CD14-positive monocyte (primary cell): ENCODE results near the gene PARP16. TPM values are rescaled to one million over a fixed set of nuclear protein-coding genes. Genes with fewer than 3 reads are reported as not detected.

Source experiments
- DNase-seq, 3 donors: peaks; one replicate each; pipeline ENCODE4 v3.0.0-alpha.2; 2011 to 2022
- H2AFZ ChIP-seq: 2 replicates; pipeline ENCODE4 v1.6.0; 2012; ENCODE audit warnings: mild to moderate bottlenecking, low read depth, low read length, inconsistent platforms; ENCODE audit not compliant: insufficient read depth, poor library complexity, severe bottlenecking
- H3K27ac ChIP-seq, 2 donors: 1 replicate in 1 of 2; 2 replicates in 1 of 2; pipeline ENCODE4 v1.5.1; 2012 to 2013; ENCODE audit warnings: low read length in 2 of 2, control low read depth in 1 of 2, inconsistent platforms in 1 of 2, low read depth in 1 of 2, mild to moderate bottlenecking in 1 of 2
- H3K27me3 ChIP-seq, 2 donors: one replicate each; pipeline versions ENCODE4 v1.6.0 to v1.6.1; 2011 to 2013; ENCODE audit warnings: low read length in 2 of 2; ENCODE audit not compliant: control insufficient read depth in 2 of 2, insufficient read depth in 2 of 2
- H3K36me3 ChIP-seq, 2 donors: replicated peaks in 1 of 2; 1 replicate in 1 of 2; 2 replicates in 1 of 2; pipeline versions ENCODE4 v1.5.1 to v1.6.1; 2012 to 2013; ENCODE audit warnings: low read length in 2 of 2, control low read depth in 1 of 2, inconsistent platforms in 1 of 2, mild to moderate bottlenecking in 1 of 2; ENCODE audit not compliant: insufficient read depth in 2 of 2, control insufficient read depth in 1 of 2
- H3K4me1 ChIP-seq, 2 donors: 1 replicate in 1 of 2; 2 replicates in 1 of 2; pipeline versions ENCODE4 v1.5.1 to v1.6.1; 2012 to 2013; ENCODE audit warnings: low read length in 2 of 2, control low read depth in 1 of 2, inconsistent platforms in 1 of 2, mild to moderate bottlenecking in 1 of 2, moderate library complexity in 1 of 2; ENCODE audit not compliant: insufficient read depth in 2 of 2, control insufficient read depth in 1 of 2
- H3K4me2 ChIP-seq: replicated peaks from 2 replicates; pipeline ENCODE3; 2012; ENCODE audit warnings: low read length, moderate library complexity, mild to moderate bottlenecking; ENCODE audit not compliant: poor library complexity, severe bottlenecking; ENCODE audit errors: extremely low read depth
- H3K4me3 ChIP-seq, 3 experiments: fragments of 200-600 bp in 1 of 3; sonication (generic) in 1 of 3; replicated peaks in 1 of 3; 1 replicate in 2 of 3; 2 replicates in 1 of 3; pipeline ENCODE4 v1.5.1; 2011 to 2013; ENCODE audit warnings: low read length in 3 of 3, mild to moderate bottlenecking in 3 of 3, control low read depth in 2 of 3, low read depth in 2 of 3, inconsistent platforms in 1 of 3, moderate library complexity in 1 of 3
- H3K79me2 ChIP-seq: 2 replicates; pipeline ENCODE4 v1.6.0; 2012; ENCODE audit warnings: mild to moderate bottlenecking, control low read depth, inconsistent platforms, low read length, moderate library complexity; ENCODE audit not compliant: insufficient read depth
- H3K9ac ChIP-seq: 2 replicates; pipeline ENCODE4 v1.6.0; 2017; ENCODE audit warnings: low read length, mild to moderate bottlenecking; ENCODE audit not compliant: insufficient read depth, poor library complexity, severe bottlenecking
- H3K9me3 ChIP-seq, 2 donors: replicated peaks in 1 of 2; 1 replicate in 1 of 2; 2 replicates in 1 of 2; pipeline versions ENCODE4 v1.5.1 to v1.6.1; 2012 to 2013; ENCODE audit warnings: low read length in 2 of 2, control low read depth in 1 of 2; ENCODE audit not compliant: control insufficient read depth in 1 of 2, insufficient read depth in 1 of 2
- H4K20me1 ChIP-seq: 2 replicates; pipeline ENCODE4 v1.6.0; 2012; ENCODE audit warnings: mild to moderate bottlenecking, low read length, control low read depth, moderate library complexity; ENCODE audit not compliant: insufficient read depth
- H3K27ac Mint-ChIP-seq, 7 donors: one replicate each; pipeline ENCODE4 v1.8.0; 2020; ENCODE audit warnings: mild to moderate bottlenecking in 7 of 7, mixed read lengths in 7 of 7, moderate library complexity in 6 of 7, inconsistent platforms in 2 of 7
- H3K27me3 Mint-ChIP-seq, 3 donors: one replicate each; pipeline ENCODE4 v1.8.0; 2021 to 2022; ENCODE audit warnings: low read depth in 3 of 3, mild to moderate bottlenecking in 3 of 3, mixed read lengths in 3 of 3, moderate library complexity in 3 of 3, inconsistent platforms in 1 of 3
- H3K36me3 Mint-ChIP-seq, 2 donors: one replicate each; pipeline ENCODE4 v1.8.0; 2020; ENCODE audit warnings: mixed read lengths in 2 of 2, inconsistent platforms in 1 of 2, mild to moderate bottlenecking in 1 of 2
- H3K4me1 Mint-ChIP-seq: one replicate; pipeline ENCODE4 v1.8.0; 2020; ENCODE audit warnings: mild to moderate bottlenecking, mixed read lengths
- H3K4me3 Mint-ChIP-seq, 2 donors: one replicate each; pipeline ENCODE4 v1.8.0; 2020; ENCODE audit warnings: mild to moderate bottlenecking in 2 of 2, mixed read lengths in 2 of 2, moderate library complexity in 1 of 2
- H3K9me3 Mint-ChIP-seq, 7 donors: one replicate each; pipeline ENCODE4 v1.8.0; 2020 to 2022; ENCODE audit warnings: mixed read lengths in 7 of 7, mild to moderate bottlenecking in 6 of 7, moderate library complexity in 6 of 7, inconsistent platforms in 2 of 7
- CTCF ChIP-seq: fragments of 200-600 bp; IDR thresholded peaks from one replicate; pipeline ENCODE4 v1.8.0; 2022; ENCODE audit warnings: antibody characterized with exemption, mild to moderate bottlenecking
- WGBS: methylation state at CpG from one replicate; pipeline ENCODE4 v1.1.5; 2013; ENCODE audit warnings: missing lambda C conversion rate; ENCODE audit not compliant: insufficient coverage; 5-methylcytosine and 5-hydroxymethylcytosine counted together
- intact Hi-C, 2 donors: fragments of 100-400 bp; cut with micrococcal nuclease; formaldehyde crosslinking; loops; one replicate each; pipeline versions ENCODE4 v1.15.0 to v1.15.1; 2023
- polyA plus RNA-seq, 3 donors: library from polyadenylated mRNA; depleted of rRNA in 1 of 3; unstranded in 2 of 3; stranded (reverse) in 1 of 3; fragments of 300-500 nt in 2 of 3; fragments of >200 nt in 1 of 3; fragmentation: Illumina TruSeq in 2 of 3; gene quantifications; 1 replicate in 2 of 3; 2 replicates in 1 of 3; pipeline ENCODE4 v1.2.3, GENCODE V29; 2012 to 2021

The PARP16 gene
- polyA plus RNA-seq, 3 donors, result 4.8 to 6.9 (median 5.7) TPM

- peaks cover 0 to 4% of the 10 kb centered on the region in 2 donors for H3K27me3 ChIP-seq
- TF ChIP-seq CTCF, result no peak
- H3K9me3 ChIP-seq, result no peaks in the 10 kb centered on the region
- intact Hi-C loops, result no loop called here
- no peak overlapping the region for H3K4me3 ChIP-seq
- no peak overlapping the region for H3K4me2 ChIP-seq
- H3K27ac ChIP-seq, result no peak overlapping the region
- Mint-ChIP-seq H3K36me3 (no peaks in the 10 kb centered on the region), H3K4me3 (no peak overlapping the region), H3K9me3 (no peaks in the 10 kb centered on the region), H3K27me3 (peaks cover 5 to 14% (median 6%) of the 10 kb centered on the region in 3 donors), H3K4me1 (no peaks in the 10 kb centered on the region), H3K27ac (peak overlapping the region in 1 of 7 donors; percentile 75)
- H4K20me1 ChIP-seq, result no peaks in the 10 kb centered on the region
- H3K4me1 ChIP-seq, result no peaks in the 10 kb centered on the region
- DNase-seq, result no peak
- no peaks in the 10 kb centered on the region for H3K36me3 ChIP-seq
- H2AFZ ChIP-seq, result no peak overlapping the region
- H3K79me2 ChIP-seq, result no peaks in the 10 kb centered on the region
- H3K9ac ChIP-seq, result no peak overlapping the region
- WGBS, result 84% methylated on average over 17 of the region's 20 CpGs
Observed at GRCh38 chr15:65334586-65335231, 48.0 kb upstream of the PARP16 start.

GRCh38 chr15:65333856-65334255, 47.2 kb upstream of the PARP16 start:
- no peak overlapping the region for H3K4me3 Mint-ChIP-seq
- Histone ChIP-seq H4K20me1 (no peaks in the 10 kb centered on the region), H2AFZ (no peak overlapping the region), H3K36me3 (no peaks in the 10 kb centered on the region), H3K4me1 (no peaks in the 10 kb centered on the region), H3K27ac (no peak overlapping the region), H3K79me2 (no peaks in the 10 kb centered on the region), H3K4me3 (no peak overlapping the region), H3K27me3 (no peaks in the 10 kb centered on the region), H3K9ac (no peak overlapping the region), H3K4me2 (no peak overlapping the region), H3K9me3 (no peaks in the 10 kb centered on the region)
- no peaks in the 10 kb centered on the region for H3K9me3 Mint-ChIP-seq
- no peak overlapping the region for H3K27ac Mint-ChIP-seq
- H3K4me1 Mint-ChIP-seq, result no peaks in the 10 kb centered on the region
- H3K27me3 Mint-ChIP-seq, result peaks cover 4 to 7% (median 5%) of the 10 kb centered on the region in 3 donors
- no peak for TF ChIP-seq CTCF
- intact Hi-C loops, result no loop called here
- WGBS, result 79% methylated on average over 3 of the region's 5 CpGs
- H3K36me3 Mint-ChIP-seq, result no peaks in the 10 kb centered on the region
- no peak for DNase-seq
